WERI-Rb-1 (cell line): ENCODE results near the gene TSPAN10.

Source experiments
- DNase-seq: peaks from one replicate; pipeline ENCODE4 v3.0.0-alpha.2; 2020
- H3K27ac ChIP-seq: fragments of 250-450 bp; sonication (Bioruptor Pico); 2 replicates; pipeline ENCODE4 v1.5.1; 2020; ENCODE audit warnings: mild to moderate bottlenecking, moderate library complexity
- H3K27me3 ChIP-seq: fragments of 250-450 bp; sonication (Bioruptor Pico); 2 replicates; pipeline ENCODE4 v1.5.1; 2021; ENCODE audit warnings: mild to moderate bottlenecking, low read depth, moderate library complexity; ENCODE audit not compliant: insufficient read depth, severe bottlenecking
- H3K36me3 ChIP-seq: fragments of 250-450 bp; sonication (Bioruptor Pico); 2 replicates; pipeline ENCODE4 v1.5.1; 2020; ENCODE audit warnings: mild to moderate bottlenecking, moderate library complexity
- H3K4me3 ChIP-seq: 2 replicates; pipeline ENCODE4 v1.5.1; 2011; ENCODE audit warnings: low read depth, mild to moderate bottlenecking, control low read depth, low read length
- H3K9me3 ChIP-seq: fragments of 250-450 bp; sonication (Bioruptor Pico); 2 replicates; pipeline ENCODE4 v1.5.1; 2021; ENCODE audit warnings: mild to moderate bottlenecking, moderate library complexity; ENCODE audit not compliant: severe bottlenecking
- CTCF ChIP-seq: IDR thresholded peaks from 2 replicates; pipeline ENCODE4 v1.5.1; 2011; ENCODE audit warnings: low read depth, mild to moderate bottlenecking, control low read depth, inconsistent platforms, low read length

The TSPAN10 gene

GRCh38 chr17:81687770-81688541 is 51.0 kb downstream of the TSPAN10 start:
- Histone ChIP-seq H3K27me3 (no peaks in the 10 kb centered on the region), H3K27ac (no peak overlapping the region), H3K4me3 (no peak overlapping the region), H3K36me3 (peaks cover 87% of the 10 kb centered on the region), H3K9me3 (no peaks in the 10 kb centered on the region)
- no peak for TF ChIP-seq CTCF
- no peak for DNase-seq

- Histone ChIP-seq H3K27ac (no peak overlapping the region), H3K9me3 (no peaks in the 10 kb centered on the region), H3K4me3 (no peak overlapping the region), H3K36me3 (peaks cover 90% of the 10 kb centered on the region), H3K27me3 (no peaks in the 10 kb centered on the region)
- no peak for TF ChIP-seq CTCF
- DNase-seq = no peak
Measured at GRCh38 chr17:81688616-81689015, 51.6 kb downstream of the TSPAN10 start.

- H3K36me3 ChIP-seq = peaks cover 97% of the 10 kb centered on the region
- H3K27me3 ChIP-seq = no peaks in the 10 kb centered on the region
- TF ChIP-seq CTCF = no peak
- H3K9me3 ChIP-seq = no peaks in the 10 kb centered on the region
- H3K27ac ChIP-seq = no peak overlapping the region
- no peak overlapping the region for H3K4me3 ChIP-seq
- no peak for DNase-seq
Measured at GRCh38 chr17:81690066-81690465, 53.1 kb downstream of the TSPAN10 start.

- no peak for TF ChIP-seq CTCF
- Histone ChIP-seq H3K27ac (no peak overlapping the region), H3K36me3 (peaks cover 97% of the 10 kb centered on the region), H3K27me3 (no peaks in the 10 kb centered on the region), H3K9me3 (no peaks in the 10 kb centered on the region), H3K4me3 (no peak overlapping the region)
- no peak for DNase-seq
Measured at GRCh38 chr17:81690549-81690948, 53.6 kb downstream of the TSPAN10 start.

- no peak for TF ChIP-seq CTCF
- peaks cover 97% of the 10 kb centered on the region for H3K36me3 ChIP-seq
Measured at GRCh38 chr17:81691196-81691595, 54.2 kb downstream of the TSPAN10 start.

GRCh38 chr17:81691608-81692007 is 54.6 kb downstream of the TSPAN10 start:
- no peak for DNase-seq
- no peak for TF ChIP-seq CTCF
- H3K4me3 ChIP-seq = no peak overlapping the region
- H3K27ac ChIP-seq = no peak overlapping the region
- peaks cover 98% of the 10 kb centered on the region for H3K36me3 ChIP-seq
- H3K9me3 ChIP-seq = no peaks in the 10 kb centered on the region
- H3K27me3 ChIP-seq = no peaks in the 10 kb centered on the region

More at GRCh38 chr17:81691196-81691595, 54.2 kb downstream of the TSPAN10 start:
- DNase-seq = no peak
- no peak overlapping the region for H3K27ac ChIP-seq
- H3K4me3 ChIP-seq = no peak overlapping the region
- no peaks in the 10 kb centered on the region for H3K27me3 ChIP-seq
- no peaks in the 10 kb centered on the region for H3K9me3 ChIP-seq
